Measurements from ENCODE around the gene TBC1D2.
A peak's percentile ranks its signal among the peaks of the same experiment; 100 is the strongest.

The TBC1D2 gene

DNA sequence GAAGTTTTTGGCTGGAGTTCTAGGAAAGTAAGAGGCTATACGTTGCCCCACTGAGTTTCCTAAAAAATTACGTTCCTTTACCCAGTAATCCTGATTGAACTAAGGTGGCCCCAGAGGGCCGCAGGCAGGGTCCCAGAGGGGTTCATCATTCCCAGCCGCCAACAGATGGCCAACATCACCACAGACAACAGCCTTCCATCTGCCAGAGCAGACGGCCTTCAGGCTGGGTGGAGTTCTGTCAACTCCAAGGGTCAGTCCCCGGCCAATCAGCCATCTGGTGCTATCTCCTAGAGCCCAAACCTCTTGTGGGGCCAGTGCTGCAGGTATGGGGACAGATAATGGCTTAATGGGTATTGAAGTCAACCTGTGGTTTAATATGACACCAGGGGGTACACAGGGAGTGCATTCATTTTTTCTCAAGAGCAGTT lies 30.4 kb downstream of the TBC1D2 start:
- ChIA-PET POLR2A (no interaction called here), CTCF (interaction anchor here (0.8 to 1.3 kb wide), 2 partner anchors 150 to 301 kb away, joined by 3 read pairs; no protein-coding TSS in a partner anchor)
- Histone ChIP-seq H3K4me3 (ENCODE audit: low read depth, low read length) (no peak overlapping the region), H3K36me3 (ENCODE audit: control insufficient read depth in 2 of 2, insufficient read depth in 1 of 2, low read length in 2 of 2) (peaks cover 0 to 7% of the 10 kb centered on the region in 2 experiments; a peak in 1 of 3 replicates), H3K4me1 (ENCODE audit: control insufficient read depth, insufficient read depth, low read length) (no peaks in the 10 kb centered on the region), H3K9me3 (ENCODE audit: control insufficient read depth, insufficient read depth, low read depth, low read length) (no peaks in the 10 kb centered on the region), H3K27ac (ENCODE audit: extremely low read depth, low read depth, low read length) (no peak overlapping the region)
- TF ChIP-seq ZNF211 (tag by site-specific recombination; IDR thresholded peaks at IDR 0.05; ENCODE audit: low read depth): no peak
- TF ChIP-seq MYNN (tag by site-specific recombination; IDR thresholded peaks at IDR 0.05; ENCODE audit: borderline replicate concordance): no peak
- TF ChIP-seq KLF7 (tag by site-specific recombination; IDR thresholded peaks at IDR 0.05; ENCODE audit: borderline replicate concordance): no peak
- TF ChIP-seq SP7 (tag by site-specific recombination; IDR thresholded peaks at IDR 0.05): no peak
- TF ChIP-seq ZNF777 (tag by site-specific recombination; IDR thresholded peaks at IDR 0.05; ENCODE audit: borderline replicate concordance): no peak
- TF ChIP-seq ZNF239 (tag by site-specific recombination; IDR thresholded peaks at IDR 0.05): no peak
- no peak for TF ChIP-seq ZNF10 (tag by site-specific recombination; IDR thresholded peaks at IDR 0.05)
- no peak for TF ChIP-seq ZNF561 (tag by site-specific recombination; IDR thresholded peaks at IDR 0.05; ENCODE audit: borderline replicate concordance)
- TF ChIP-seq SCRT1 (tag by site-specific recombination; IDR thresholded peaks at IDR 0.05; ENCODE audit: borderline replicate concordance): no peak
- TF ChIP-seq, protein P1, sequence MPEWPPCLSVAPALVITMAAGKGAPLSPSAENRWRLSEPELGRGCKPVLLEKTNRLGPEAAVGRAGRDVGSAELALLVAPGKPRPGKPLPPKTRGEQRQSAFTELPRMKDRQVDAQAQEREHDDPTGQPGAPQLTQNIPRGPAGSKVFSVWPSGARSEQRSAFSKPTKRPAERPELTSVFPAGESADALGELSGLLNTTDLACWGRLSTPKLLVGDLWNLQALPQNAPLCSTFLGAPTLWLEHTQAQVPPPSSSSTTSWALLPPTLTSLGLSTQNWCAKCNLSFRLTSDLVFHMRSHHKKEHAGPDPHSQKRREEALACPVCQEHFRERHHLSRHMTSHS (tag by site-specific recombination; IDR thresholded peaks at IDR 0.05): no peak
- no peak for TF ChIP-seq PRDM6 (tag by site-specific recombination; IDR thresholded peaks at IDR 0.05)
- no peak for TF ChIP-seq ZNF510 (tag by site-specific recombination; IDR thresholded peaks at IDR 0.05; ENCODE audit: insufficient replicate concordance)
- no peak for TF ChIP-seq ZNF843 (tag by site-specific recombination; IDR thresholded peaks at IDR 0.05)
- no peak for TF ChIP-seq ZBTB21 (tag by site-specific recombination; IDR thresholded peaks at IDR 0.05)
- no peak for TF ChIP-seq OSR2 (tag by site-specific recombination; IDR thresholded peaks at IDR 0.05)
- no peak for TF ChIP-seq ZNF660 (tag by site-specific recombination; IDR thresholded peaks at IDR 0.05)
- TF ChIP-seq ZNF214 (tag by site-specific recombination; IDR thresholded peaks at IDR 0.05; ENCODE audit: borderline replicate concordance): no peak

GRCh38 chr9:98222885-98223691 lies 32.4 kb downstream of the TBC1D2 start:
- no peak overlapping the region for H3K27ac ChIP-seq (ENCODE audit: extremely low read depth, low read depth, low read length)
- ChIA-PET POLR2A (interaction anchor here (1.1 to 1.2 kb wide), 2 partner anchors 33 to 167 kb away, joined by 6 to 10 read pairs; partner anchors contain the start of genes NANS and TBC1D2), CTCF (interaction anchor here (0.6 to 1.8 kb wide), 10 partner anchors 10 to 301 kb away, joined by 3 to 6 read pairs (median 3); partner anchors contain the start of genes TBC1D2 and TRMO)
- no peaks in the 10 kb centered on the region for H3K4me1 ChIP-seq (ENCODE audit: control insufficient read depth, insufficient read depth, low read length)
- H3K4me3 ChIP-seq (ENCODE audit: low read depth, low read length): no peak overlapping the region
- H3K9me3 ChIP-seq (ENCODE audit: control insufficient read depth, insufficient read depth, low read depth, low read length): no peaks in the 10 kb centered on the region
- H3K36me3 ChIP-seq (ENCODE audit: control insufficient read depth in 2 of 2, insufficient read depth in 1 of 2, low read length in 2 of 2): no peaks in the 10 kb centered on the region
- TF ChIP-seq ZNF184 (tag by site-specific recombination; IDR thresholded peaks at IDR 0.05): no peak
- no peak for TF ChIP-seq GLIS1 (tag by site-specific recombination; IDR thresholded peaks at IDR 0.05)
- peak; percentile 68; the same call in 1 of the 2 replicates for TF ChIP-seq GFI1B (tag by site-specific recombination; IDR thresholded peaks at IDR 0.05)
- TF ChIP-seq ZNF423 (tag by site-specific recombination; IDR thresholded peaks at IDR 0.05): no peak
- TF ChIP-seq FEZF1 (tag by site-specific recombination; IDR thresholded peaks at IDR 0.05): peak; percentile 56
- TF ChIP-seq ZNF670 (tag by site-specific recombination; IDR thresholded peaks at IDR 0.05; ENCODE audit: low read depth): no peak
- TF ChIP-seq PATZ1 (tag by site-specific recombination; IDR thresholded peaks at IDR 0.05): 0 out of 2 replicates have a peak, but pooled peaks have one; percentile 15
- TF ChIP-seq ZSCAN18 (tag by site-specific recombination; IDR thresholded peaks at IDR 0.05): no peak
